Measurements from ENCODE around the gene ANKRD37.

The ANKRD37 gene

DNA sequence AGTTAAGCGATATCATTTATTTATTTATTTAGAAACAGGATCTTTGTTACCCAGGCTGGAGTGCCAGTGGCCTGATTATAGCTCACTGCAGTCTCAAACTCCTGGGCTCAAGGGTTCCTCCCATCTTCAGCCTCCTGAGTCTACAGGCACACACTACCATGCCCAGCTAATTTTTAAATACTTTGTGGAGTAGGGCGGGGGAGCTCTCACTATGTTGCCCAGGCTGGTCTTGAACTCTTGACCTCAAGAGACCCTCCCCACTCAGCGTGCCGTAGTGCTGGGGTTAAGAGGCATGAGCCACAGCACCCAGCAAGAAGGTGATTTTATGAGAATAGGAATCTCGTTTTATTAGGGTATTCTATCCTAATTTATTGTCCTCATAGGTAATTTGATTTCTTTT is 33.0 kb downstream of the ANKRD37 start:
- Histone ChIP-seq H3K4me3 (replicated peaks; ENCODE audit: insufficient read depth, low read length) (no peak overlapping the region), H3K27me3 (ENCODE audit: insufficient read depth, poor library complexity, severe bottlenecking) (peaks cover 3% of the 10 kb centered on the region), H3K27ac (replicated peaks) (no peak overlapping the region)
- no peak for TF ChIP-seq CTCF (IDR thresholded peaks at IDR 0.05; ENCODE audit: insufficient read depth, low read length)
- TF ChIP-seq SPI1 (IDR thresholded peaks at IDR 0.05; ENCODE audit: borderline replicate concordance, low read depth), result no peak
- no peak for TF ChIP-seq POLR2AphosphoS5 (IDR thresholded peaks at IDR 0.05; ENCODE audit: low read depth)
- TF ChIP-seq GABPA (IDR thresholded peaks at IDR 0.05; ENCODE audit: low read depth), result no peak
- TF ChIP-seq, protein P1, sequence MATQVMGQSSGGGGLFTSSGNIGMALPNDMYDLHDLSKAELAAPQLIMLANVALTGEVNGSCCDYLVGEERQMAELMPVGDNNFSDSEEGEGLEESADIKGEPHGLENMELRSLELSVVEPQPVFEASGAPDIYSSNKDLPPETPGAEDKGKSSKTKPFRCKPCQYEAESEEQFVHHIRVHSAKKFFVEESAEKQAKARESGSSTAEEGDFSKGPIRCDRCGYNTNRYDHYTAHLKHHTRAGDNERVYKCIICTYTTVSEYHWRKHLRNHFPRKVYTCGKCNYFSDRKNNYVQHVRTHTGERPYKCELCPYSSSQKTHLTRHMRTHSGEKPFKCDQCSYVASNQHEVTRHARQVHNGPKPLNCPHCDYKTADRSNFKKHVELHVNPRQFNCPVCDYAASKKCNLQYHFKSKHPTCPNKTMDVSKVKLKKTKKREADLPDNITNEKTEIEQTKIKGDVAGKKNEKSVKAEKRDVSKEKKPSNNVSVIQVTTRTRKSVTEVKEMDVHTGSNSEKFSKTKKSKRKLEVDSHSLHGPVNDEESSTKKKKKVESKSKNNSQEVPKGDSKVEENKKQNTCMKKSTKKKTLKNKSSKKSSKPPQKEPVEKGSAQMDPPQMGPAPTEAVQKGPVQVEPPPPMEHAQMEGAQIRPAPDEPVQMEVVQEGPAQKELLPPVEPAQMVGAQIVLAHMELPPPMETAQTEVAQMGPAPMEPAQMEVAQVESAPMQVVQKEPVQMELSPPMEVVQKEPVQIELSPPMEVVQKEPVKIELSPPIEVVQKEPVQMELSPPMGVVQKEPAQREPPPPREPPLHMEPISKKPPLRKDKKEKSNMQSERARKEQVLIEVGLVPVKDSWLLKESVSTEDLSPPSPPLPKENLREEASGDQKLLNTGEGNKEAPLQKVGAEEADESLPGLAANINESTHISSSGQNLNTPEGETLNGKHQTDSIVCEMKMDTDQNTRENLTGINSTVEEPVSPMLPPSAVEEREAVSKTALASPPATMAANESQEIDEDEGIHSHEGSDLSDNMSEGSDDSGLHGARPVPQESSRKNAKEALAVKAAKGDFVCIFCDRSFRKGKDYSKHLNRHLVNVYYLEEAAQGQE (IDR thresholded peaks at IDR 0.05; ENCODE audit: insufficient replicate concordance, low read depth), result no peak
- DNase-seq (ENCODE audit: low read depth in 1 of 2, low spot score in 1 of 2), result no peak

DNA sequence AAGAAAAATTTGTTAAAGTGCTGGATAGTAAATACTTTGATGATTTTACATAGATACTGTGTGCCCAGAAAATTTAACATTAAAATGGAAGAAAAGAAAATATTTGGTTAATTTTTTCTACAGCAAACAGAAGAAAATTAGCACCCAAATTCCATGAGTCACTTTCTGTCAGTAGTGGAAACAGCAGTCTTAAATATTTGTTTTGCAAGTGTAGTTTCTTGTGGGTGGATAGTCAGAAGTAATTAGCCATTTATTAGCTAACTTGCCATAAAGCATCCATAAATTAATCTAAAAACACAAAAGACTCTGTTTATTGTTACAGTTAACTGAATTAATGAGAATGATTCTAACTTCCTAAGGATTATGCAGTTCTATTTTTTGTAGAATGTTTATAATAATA is 38.8 kb downstream of the ANKRD37 start:
- Histone ChIP-seq H3K4me3 (replicated peaks; ENCODE audit: insufficient read depth, low read length) (no peak overlapping the region), H3K27me3 (ENCODE audit: insufficient read depth, poor library complexity, severe bottlenecking) (peaks cover 7% of the 10 kb centered on the region)
- no peak for TF ChIP-seq SPI1 (IDR thresholded peaks at IDR 0.05; ENCODE audit: borderline replicate concordance, low read depth)
- TF ChIP-seq GABPA (IDR thresholded peaks at IDR 0.05; ENCODE audit: low read depth), result no peak
- TF ChIP-seq, protein P1 (IDR thresholded peaks at IDR 0.05; ENCODE audit: insufficient replicate concordance, low read depth), result no peak
- TF ChIP-seq POLR2AphosphoS5 (IDR thresholded peaks at IDR 0.05; ENCODE audit: low read depth), result no peak
- no peak for TF ChIP-seq CTCF (IDR thresholded peaks at IDR 0.05; ENCODE audit: insufficient read depth, low read length)

GRCh38 chr4:185437809-185438208 is 41.2 kb downstream of the ANKRD37 start:
- no peak for DNase-seq (ENCODE audit: low read depth in 1 of 2, low spot score in 1 of 2)
- Histone ChIP-seq H3K4me3 (replicated peaks; ENCODE audit: insufficient read depth, low read length) (no peak overlapping the region), H3K27ac (replicated peaks) (no peak overlapping the region), H3K27me3 (ENCODE audit: insufficient read depth, poor library complexity, severe bottlenecking) (peaks cover 7% of the 10 kb centered on the region)
- TF ChIP-seq GABPA (IDR thresholded peaks at IDR 0.05; ENCODE audit: low read depth), result no peak
- TF ChIP-seq, protein P1 (IDR thresholded peaks at IDR 0.05; ENCODE audit: insufficient replicate concordance, low read depth), result no peak
- no peak for TF ChIP-seq SPI1 (IDR thresholded peaks at IDR 0.05; ENCODE audit: borderline replicate concordance, low read depth)
- no peak for TF ChIP-seq POLR2AphosphoS5 (IDR thresholded peaks at IDR 0.05; ENCODE audit: low read depth)
- TF ChIP-seq CTCF (IDR thresholded peaks at IDR 0.05; ENCODE audit: insufficient read depth, low read length), result no peak

More for the DNA sequence above, 38.8 kb downstream of the ANKRD37 start:
- no peak for DNase-seq (ENCODE audit: low read depth in 1 of 2, low spot score in 1 of 2)
- H3K27ac ChIP-seq (replicated peaks), result no peak overlapping the region
